Measurements from ENCODE around the gene CDC42EP1.
A peak's percentile ranks its signal among the peaks of the same experiment; 100 is the strongest.
"Not testable (repeated sequence)": the region's sequence is repeated elsewhere in the genome, so short reads cannot be mapped to it uniquely, and the experiment has no call there.

Gene CDC42EP1

GRCh38 chr22:37571992-37572373, 11.7 kb downstream of the CDC42EP1 start:
- no peak for DNase-seq (ENCODE audit: extremely low read depth in 1 of 2, low read depth in 1 of 2)

GRCh38 chr22:37575490-37576003, 15.3 kb downstream of the CDC42EP1 start:
- DNase-seq (ENCODE audit: extremely low read depth in 1 of 2, low read depth in 1 of 2) = no peak

DNA sequence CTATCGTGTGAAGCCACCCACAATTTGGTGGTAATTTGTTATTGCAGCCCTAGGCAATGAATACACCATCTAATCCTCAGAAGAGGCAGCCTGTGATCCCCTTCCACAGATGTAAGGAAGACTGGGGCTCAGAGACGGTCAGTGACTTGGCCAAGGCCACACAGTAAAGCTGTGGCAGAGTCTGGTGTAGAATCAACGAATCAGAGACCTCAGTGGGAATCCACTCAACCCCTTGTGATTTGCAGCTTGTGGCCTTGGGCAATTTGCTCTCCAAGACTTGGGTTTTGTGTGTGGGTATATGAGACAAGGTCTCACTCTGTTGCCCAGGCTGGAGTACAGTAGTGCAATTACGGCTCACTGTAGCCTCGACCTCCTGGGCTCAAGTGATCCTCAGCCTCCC, 17.7 kb downstream of the CDC42EP1 start:
- DNase-seq (ENCODE audit: extremely low read depth in 1 of 2, low read depth in 1 of 2) = no peak

DNA sequence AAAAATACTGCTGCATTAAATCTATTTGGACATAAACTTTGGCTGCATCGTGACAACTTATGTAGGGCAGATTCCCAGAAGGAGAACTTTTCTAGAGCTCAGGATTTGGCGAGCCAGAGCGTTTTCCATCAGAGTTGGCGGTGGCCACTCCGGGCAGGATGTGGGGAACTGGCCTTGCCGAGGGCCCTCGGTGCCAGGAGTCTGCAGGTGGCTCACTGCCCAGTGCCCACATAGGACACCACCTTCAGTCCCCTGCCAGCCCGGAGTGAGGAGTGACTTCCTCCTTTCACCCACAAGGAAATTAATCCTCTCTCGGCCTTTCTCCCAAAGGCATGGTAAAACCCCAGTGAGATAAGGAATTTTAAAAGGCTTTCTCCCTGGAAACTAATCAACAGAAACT, 21.2 kb downstream of the CDC42EP1 start:
- no peak for DNase-seq (ENCODE audit: extremely low read depth in 1 of 2, low read depth in 1 of 2)

- no peak for DNase-seq (ENCODE audit: extremely low read depth in 1 of 2, low read depth in 1 of 2)
These were observed 22.2 kb downstream of the CDC42EP1 start for GRCh38 chr22:37582526-37582925.

- DNase-seq (ENCODE audit: extremely low read depth in 1 of 2, low read depth in 1 of 2) = no peak
These were observed 28.4 kb downstream of the CDC42EP1 start for GRCh38 chr22:37588546-37589215.

DNA sequence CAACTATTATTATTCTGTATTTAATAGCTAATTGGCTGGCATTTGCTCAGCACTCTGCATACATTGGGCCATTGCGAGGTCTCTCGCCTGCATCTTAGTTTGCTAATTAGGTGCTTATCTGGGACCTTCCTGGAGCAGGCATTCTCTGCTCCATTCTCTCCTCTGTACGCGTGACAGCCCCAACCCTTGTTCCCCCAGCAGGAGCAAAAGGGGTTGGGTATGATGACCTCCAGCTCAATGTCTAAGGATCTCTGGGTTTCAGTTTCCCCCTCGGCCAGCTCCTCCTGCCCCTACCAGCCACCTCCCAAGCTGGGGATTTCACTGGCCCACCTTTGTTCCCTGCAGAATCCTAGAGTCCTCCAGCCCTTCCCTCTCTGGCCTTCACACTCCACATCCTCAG, 29.4 kb downstream of the CDC42EP1 start:
- DNase-seq (ENCODE audit: extremely low read depth in 1 of 2, low read depth in 1 of 2) = no peak

DNA sequence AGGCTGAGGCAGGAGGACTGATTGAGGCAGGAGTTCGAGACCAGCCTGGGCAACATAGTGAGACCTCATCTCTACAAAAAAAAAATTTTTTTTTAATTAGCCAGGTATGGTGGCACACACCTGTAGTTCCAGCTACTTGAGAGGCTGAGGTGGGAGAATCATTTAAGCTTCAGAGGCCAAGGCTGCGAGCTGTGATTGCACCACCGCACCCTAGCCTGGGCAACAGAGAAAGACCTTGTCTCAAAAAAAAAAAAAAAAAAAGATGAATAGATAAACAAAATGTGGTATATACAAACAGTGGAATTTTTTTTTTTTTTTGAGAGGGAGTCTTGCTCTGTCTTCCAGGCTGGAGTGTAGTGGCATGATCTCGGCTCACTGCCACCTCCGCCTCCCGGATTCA, 30.8 kb downstream of the CDC42EP1 start:
- DNase-seq (ENCODE audit: extremely low read depth in 1 of 2, low read depth in 1 of 2) = not testable (repeated sequence)

DNA sequence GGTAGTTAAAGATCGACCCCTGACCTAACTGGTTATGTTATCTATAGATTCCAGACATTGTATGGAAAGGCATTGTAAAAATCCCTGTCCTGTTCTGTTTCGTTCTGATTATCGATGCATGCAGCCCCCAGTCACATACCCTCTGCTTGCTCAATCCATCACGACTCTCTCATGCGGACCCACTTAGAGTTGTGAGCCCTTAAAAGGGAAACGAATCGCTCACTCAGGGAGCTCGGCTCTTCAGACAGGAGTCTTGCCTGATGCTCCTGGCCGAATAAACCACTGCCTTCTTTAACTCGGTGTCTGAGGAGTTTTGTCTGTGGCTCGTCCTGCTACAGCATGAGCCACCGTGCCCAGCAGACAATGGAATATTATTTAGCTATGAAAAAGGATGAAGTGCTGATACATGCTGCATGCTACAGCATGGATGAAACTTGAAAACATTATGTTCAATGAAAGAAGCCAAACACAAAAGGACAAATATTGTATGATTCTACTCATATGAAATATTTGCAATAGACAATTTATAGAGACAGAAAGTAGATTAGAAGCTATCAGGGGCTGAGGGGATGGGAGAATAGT, 31.6 kb downstream of the CDC42EP1 start:
- no peak for DNase-seq (ENCODE audit: extremely low read depth in 1 of 2, low read depth in 1 of 2)

DNA sequence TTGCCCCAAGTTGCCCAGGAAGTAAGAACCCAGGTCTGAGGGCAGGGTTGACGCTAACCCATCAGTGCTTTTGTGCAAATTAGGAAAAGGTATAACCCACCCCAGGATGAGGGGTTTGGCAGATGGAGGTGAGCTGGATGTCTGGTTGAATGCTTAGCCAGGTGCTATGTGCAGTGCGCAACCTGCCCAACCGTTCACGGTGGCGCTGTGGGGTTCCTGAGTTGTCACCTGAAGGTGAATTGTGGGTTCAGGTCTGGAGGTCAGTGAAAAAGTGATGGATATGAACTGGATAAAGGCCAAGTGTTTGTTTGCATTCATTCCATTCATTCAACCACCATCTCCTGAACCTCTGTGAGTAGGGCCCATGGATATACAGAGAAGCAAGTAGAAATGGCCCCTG, 34.0 kb downstream of the CDC42EP1 start:
- no peak for DNase-seq (ENCODE audit: extremely low read depth in 1 of 2, low read depth in 1 of 2)

GRCh38 chr22:37599153-37599552, 38.9 kb downstream of the CDC42EP1 start:
- no peak for DNase-seq (ENCODE audit: extremely low read depth in 1 of 2, low read depth in 1 of 2)

GRCh38 chr22:37601203-37601539, 40.9 kb downstream of the CDC42EP1 start:
- no peak for DNase-seq (ENCODE audit: extremely low read depth in 1 of 2, low read depth in 1 of 2)

DNA sequence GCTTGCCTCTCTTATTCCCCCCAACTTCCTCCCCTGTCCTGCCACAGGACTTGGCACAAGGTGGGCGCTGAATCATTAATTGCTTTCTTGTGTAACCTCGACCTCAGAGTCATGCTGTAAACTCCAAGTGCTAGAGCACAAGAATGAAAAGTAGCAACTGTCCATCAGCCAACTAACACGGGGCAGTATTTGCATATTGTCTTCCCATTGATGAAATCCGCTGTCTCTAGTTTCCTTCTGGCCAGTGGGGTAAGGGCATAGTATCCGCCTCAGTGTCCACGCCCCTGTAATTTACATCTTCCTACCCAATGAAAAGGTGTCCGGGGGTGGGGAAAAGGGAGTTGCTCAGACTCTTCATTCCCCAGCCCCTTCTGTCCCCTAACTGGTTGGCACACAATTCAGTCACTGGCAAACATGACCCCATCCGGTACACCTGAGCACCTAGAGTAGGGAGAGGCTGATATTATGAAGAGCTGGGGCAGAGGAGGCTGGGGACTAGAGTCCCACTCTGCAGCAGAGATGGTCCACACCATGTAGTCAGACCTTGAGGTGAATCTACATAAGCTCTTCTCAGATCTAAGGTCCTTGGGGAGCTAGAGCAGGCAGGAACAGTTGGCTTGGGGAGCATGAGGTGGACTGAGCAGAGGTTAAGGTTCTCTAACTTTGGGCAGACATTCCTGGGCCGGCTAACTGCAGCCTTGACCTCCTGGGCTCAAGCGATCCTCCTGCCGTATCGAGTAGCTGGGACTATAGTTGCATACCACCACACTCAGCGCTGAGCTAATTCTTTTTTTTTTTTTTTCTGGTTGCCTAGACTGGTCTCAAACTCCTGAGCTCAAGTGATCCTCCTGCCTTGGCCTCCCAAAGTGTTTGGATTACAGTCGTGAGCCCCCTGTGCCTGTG, 41.5 kb downstream of the CDC42EP1 start:
- no peak for DNase-seq (ENCODE audit: extremely low read depth in 1 of 2, low read depth in 1 of 2)

DNA sequence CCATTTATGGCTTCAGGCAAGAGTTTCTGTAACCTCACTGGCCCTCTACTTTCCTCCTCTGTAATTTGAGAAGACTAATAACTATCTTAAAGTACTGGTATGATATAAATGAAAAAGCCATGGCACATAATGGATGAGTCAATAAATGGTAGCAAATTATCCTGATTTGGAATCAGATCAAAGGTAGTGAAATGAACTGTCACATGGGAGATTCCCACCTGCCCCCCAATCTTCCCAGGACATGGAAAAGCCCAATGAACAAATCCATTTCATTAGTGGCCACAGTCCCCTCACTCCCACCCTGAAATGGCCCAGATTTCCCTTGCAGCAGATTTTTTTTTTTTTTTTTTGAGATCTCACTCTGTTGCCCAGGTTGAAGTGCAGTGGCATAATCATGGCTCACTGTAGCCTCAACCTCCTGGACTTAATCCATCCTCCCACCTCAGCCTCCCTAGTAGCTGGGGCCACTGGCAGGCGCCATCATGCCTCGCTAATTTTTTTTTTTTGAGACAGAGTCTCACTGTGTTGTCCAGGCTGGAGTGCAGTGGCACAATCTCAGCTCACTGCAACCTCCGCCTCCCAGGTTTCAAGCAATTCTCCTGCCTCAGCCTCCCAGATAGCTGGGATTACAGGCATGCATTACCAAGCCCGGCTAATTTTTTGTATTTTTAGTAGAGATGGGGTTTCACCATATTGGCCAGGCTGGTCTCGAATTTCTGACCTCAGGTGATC, 42.4 kb downstream of the CDC42EP1 start:
- DNase-seq (ENCODE audit: extremely low read depth in 1 of 2, low read depth in 1 of 2) = not testable (repeated sequence)

DNA sequence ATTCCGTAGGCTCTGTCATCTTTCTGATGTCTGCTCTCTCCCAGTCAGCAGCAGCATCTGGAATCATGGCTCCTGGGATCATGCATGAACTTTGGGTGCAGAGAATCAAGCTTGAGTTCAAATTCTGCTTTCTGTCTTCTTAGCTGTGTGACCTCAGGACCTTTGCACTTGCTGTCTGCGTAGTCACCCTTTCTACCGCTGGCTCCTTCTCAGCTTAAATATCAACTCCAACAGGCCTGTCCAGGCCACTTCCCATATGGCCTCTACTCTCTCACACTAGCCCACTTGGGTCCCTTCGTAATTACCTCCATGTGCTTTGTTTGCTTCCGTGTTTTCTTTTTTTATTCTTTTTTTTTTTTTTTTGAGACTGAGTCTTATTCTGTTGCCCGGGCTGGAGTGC, 43.8 kb downstream of the CDC42EP1 start:
- DNase-seq (ENCODE audit: extremely low read depth in 1 of 2, low read depth in 1 of 2) = no peak

DNA sequence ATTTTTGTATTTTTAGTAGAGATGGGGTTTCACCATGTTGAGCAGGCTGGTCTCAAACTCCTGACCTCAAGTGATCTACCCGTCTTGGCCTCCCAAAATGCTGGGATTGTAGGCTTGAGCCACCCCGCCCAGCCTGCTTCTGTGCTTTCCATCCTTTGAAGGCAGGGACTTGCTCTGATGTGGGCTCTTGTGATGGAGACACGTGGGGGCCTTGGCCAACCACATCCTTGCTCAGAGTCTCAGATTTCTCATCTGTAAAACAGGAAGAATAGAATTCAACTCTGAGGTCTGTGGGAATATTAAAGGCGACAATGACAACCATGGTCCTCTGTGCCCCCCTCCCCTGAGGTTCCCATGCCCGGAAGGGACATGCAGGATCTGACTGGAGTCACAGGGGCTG, 44.6 kb downstream of the CDC42EP1 start:
- peak in 1 of 2 donors; percentile 28 for DNase-seq (ENCODE audit: extremely low read depth in 1 of 2, low read depth in 1 of 2)

- DNase-seq (ENCODE audit: extremely low read depth in 1 of 2, low read depth in 1 of 2) = peak; percentile 78 to 92
These were observed 47.0 kb downstream of the CDC42EP1 start for GRCh38 chr22:37607010-37607934.

- no peak for DNase-seq (ENCODE audit: extremely low read depth in 1 of 2, low read depth in 1 of 2)
These were observed 47.7 kb downstream of the CDC42EP1 start for GRCh38 chr22:37607935-37608476.

DNA sequence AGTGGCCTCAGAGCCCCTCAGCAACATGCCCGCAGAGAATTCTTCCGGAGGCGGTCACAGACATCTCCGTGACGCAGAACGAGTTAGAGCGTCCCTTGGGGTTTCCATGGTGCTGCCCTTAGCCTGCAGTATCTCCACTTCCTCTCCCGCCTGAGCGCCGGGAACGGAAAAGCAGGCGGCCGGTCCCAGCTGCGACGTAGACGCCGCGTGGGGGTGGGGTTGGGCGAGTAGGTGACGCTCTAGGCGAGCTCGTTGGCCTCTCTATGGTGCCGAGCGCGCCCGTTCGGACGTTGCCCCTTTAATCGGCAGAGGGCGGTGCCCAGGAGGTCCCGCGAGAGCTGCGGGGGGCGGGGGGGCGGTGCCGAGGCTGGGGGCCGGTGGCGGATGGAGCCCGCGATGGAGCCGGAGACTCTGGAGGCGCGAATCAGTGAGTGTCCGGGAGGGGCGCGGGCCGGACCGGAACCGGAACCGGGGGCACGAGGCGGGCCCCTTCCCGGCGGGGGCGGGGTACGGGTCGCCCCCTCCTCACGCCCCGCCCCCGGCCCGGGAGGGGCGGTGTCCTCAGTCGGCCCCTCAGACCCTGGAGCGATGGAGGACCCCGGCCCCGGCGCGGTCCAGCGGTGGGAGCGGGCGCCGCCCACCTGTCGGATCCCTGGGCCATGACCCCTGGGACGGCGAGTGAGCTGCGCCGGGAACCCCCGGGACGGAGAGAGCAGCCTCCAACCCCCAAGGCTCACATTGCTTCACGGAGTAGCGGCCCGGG, 48.4 kb downstream of the CDC42EP1 start, which contains the start of gene GGA1:
Gene GGA1, plus strand, starts transcription at position 358 of the 763 bp plus-strand sequence. Its CDS starts 27 bp downstream, at position 385.
- peak; percentile 90 for DNase-seq (ENCODE audit: extremely low read depth in 1 of 2, low read depth in 1 of 2)
